ENCODE results near the gene SLC30A7.

The SLC30A7 gene

GRCh38 chr1:100903777-100904176 lies 7.9 kb downstream of the SLC30A7 start:
- H3K4me2 ChIP-seq, result no peak overlapping the region
- no peaks in the 10 kb centered on the region for H4K20me1 ChIP-seq (ENCODE audit: insufficient read depth)
- H3K36me3 ChIP-seq (ENCODE audit: insufficient read depth), result no peaks in the 10 kb centered on the region
- no peaks in the 10 kb centered on the region for H3K4me1 ChIP-seq (ENCODE audit: low read depth, poor library complexity, severe bottlenecking)
- H2AFZ ChIP-seq (ENCODE audit: low read depth), result no peak overlapping the region
- no peak overlapping the region for H3K9ac ChIP-seq
- H3K27me3 ChIP-seq (ENCODE audit: insufficient read depth, low read depth), result no peaks in the 10 kb centered on the region
- TF ChIP-seq CTCF (conservative IDR thresholded peaks at IDR 0.05; ENCODE audit: low read depth, low read length), result no peak
- H3K27ac ChIP-seq, result no peak overlapping the region
- H3K79me2 ChIP-seq (ENCODE audit: insufficient read depth, low read depth), result 0 out of 2 replicates have a peak, but pooled peaks cover under 1% of the 10 kb centered on the region
- H3K4me3 ChIP-seq (IDR thresholded peaks at IDR 0.05; ENCODE audit: insufficient read depth, low read depth, low read length), result no peak overlapping the region

- H3K79me2 ChIP-seq (ENCODE audit: insufficient read depth, low read depth), result no peaks in the 10 kb centered on the region
- no peaks in the 10 kb centered on the region for H3K4me1 ChIP-seq (ENCODE audit: low read depth, poor library complexity, severe bottlenecking)
- no peaks in the 10 kb centered on the region for H3K27me3 ChIP-seq (ENCODE audit: insufficient read depth, low read depth)
- H3K4me2 ChIP-seq, result no peak overlapping the region
- no peaks in the 10 kb centered on the region for H4K20me1 ChIP-seq (ENCODE audit: insufficient read depth)
- H2AFZ ChIP-seq (ENCODE audit: low read depth), result no peak overlapping the region
- H3K4me3 ChIP-seq (IDR thresholded peaks at IDR 0.05; ENCODE audit: insufficient read depth, low read depth, low read length), result no peak overlapping the region
- no peak overlapping the region for H3K9ac ChIP-seq
- TF ChIP-seq CTCF (conservative IDR thresholded peaks at IDR 0.05; ENCODE audit: low read depth, low read length), result no peak
- no peaks in the 10 kb centered on the region for H3K36me3 ChIP-seq (ENCODE audit: insufficient read depth)
- H3K27ac ChIP-seq, result no peak overlapping the region
These were observed 8.6 kb downstream of the SLC30A7 start for GRCh38 chr1:100904528-100904927.

- Histone ChIP-seq H3K4me3 (IDR thresholded peaks at IDR 0.05; ENCODE audit: insufficient read depth, low read depth, low read length) (no peak overlapping the region), H4K20me1 (ENCODE audit: insufficient read depth) (no peaks in the 10 kb centered on the region), H3K27ac (no peak overlapping the region), H3K79me2 (ENCODE audit: insufficient read depth, low read depth) (no peaks in the 10 kb centered on the region), H2AFZ (ENCODE audit: low read depth) (no peak overlapping the region), H3K36me3 (ENCODE audit: insufficient read depth) (no peaks in the 10 kb centered on the region), H3K4me2 (no peak overlapping the region), H3K27me3 (ENCODE audit: insufficient read depth, low read depth) (no peaks in the 10 kb centered on the region), H3K4me1 (ENCODE audit: low read depth, poor library complexity, severe bottlenecking) (no peaks in the 10 kb centered on the region), H3K9ac (no peak overlapping the region)
- no peak for TF ChIP-seq CTCF (conservative IDR thresholded peaks at IDR 0.05; ENCODE audit: low read depth, low read length)
These were observed 9.3 kb downstream of the SLC30A7 start for GRCh38 chr1:100905181-100905580.

- Histone ChIP-seq H3K4me1 (ENCODE audit: low read depth, poor library complexity, severe bottlenecking) (no peaks in the 10 kb centered on the region), H3K9ac (no peak overlapping the region), H3K36me3 (ENCODE audit: insufficient read depth) (no peaks in the 10 kb centered on the region), H4K20me1 (ENCODE audit: insufficient read depth) (no peaks in the 10 kb centered on the region), H3K27ac (no peak overlapping the region), H3K27me3 (ENCODE audit: insufficient read depth, low read depth) (no peaks in the 10 kb centered on the region), H2AFZ (ENCODE audit: low read depth) (no peak overlapping the region), H3K4me2 (no peak overlapping the region), H3K79me2 (ENCODE audit: insufficient read depth, low read depth) (no peaks in the 10 kb centered on the region), H3K4me3 (IDR thresholded peaks at IDR 0.05; ENCODE audit: insufficient read depth, low read depth, low read length) (no peak overlapping the region)
- no peak for TF ChIP-seq CTCF (conservative IDR thresholded peaks at IDR 0.05; ENCODE audit: low read depth, low read length)
These were observed 12.0 kb downstream of the SLC30A7 start for GRCh38 chr1:100907887-100908286.

All from KMS-11 (cell line).